HG03039 (cell line): Measurements from ENCODE around the gene CYP39A1.

ENCODE experiments used
- ATAC-seq: cut with Tn5 transposase; IDR thresholded peaks from one replicate; pipeline ENCODE4 v1.9.1; 2021; ENCODE audit warnings: mild to moderate bottlenecking, moderate library complexity; ENCODE audit not compliant: unreplicated experiment

Gene CYP39A1, protein sequence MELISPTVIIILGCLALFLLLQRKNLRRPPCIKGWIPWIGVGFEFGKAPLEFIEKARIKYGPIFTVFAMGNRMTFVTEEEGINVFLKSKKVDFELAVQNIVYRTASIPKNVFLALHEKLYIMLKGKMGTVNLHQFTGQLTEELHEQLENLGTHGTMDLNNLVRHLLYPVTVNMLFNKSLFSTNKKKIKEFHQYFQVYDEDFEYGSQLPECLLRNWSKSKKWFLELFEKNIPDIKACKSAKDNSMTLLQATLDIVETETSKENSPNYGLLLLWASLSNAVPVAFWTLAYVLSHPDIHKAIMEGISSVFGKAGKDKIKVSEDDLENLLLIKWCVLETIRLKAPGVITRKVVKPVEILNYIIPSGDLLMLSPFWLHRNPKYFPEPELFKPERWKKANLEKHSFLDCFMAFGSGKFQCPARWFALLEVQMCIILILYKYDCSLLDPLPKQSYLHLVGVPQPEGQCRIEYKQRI

DNA sequence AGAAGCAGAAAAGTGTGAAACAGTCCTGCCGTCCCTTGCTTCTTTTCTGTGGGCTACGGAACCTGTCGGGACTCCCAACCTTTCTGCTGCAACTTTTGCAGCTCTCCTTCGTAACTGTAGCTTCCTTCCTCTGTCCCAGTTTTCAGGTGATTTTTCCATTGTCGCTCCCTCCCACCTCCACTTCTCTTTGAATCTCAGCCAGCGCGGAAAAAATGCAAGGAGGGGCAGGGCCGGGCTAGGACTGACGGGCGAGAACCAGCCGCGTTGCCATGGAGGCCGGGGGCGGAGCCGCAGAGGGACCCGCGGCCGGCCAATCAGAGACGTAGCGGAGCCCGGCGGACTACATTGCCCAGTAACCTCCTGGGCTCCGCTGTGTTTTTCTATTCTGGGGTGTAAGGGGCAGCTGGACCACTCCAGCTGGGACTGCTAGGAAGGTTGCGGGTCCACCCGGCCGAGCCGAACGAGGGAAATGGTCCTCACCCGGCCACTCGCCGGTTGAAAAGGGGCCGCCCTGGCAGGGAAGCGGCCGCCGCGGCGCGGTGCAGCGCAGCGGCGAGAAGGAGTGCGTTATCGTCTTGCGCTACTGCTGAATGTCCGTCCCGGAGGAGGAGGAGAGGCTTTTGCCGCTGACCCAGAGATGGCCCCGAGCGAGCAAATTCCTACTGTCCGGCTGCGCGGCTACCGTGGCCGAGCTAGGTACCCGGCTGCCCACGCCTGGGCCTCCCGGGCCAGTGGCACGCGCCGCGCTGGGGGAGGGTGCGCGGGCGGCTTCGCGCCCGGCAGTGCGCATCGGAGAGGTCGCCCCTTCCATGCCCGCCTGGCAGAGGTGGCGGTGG, at the start of gene CYP39A1, which contains the start of gene SLC25A27:
Gene CYP39A1 (minus strand): TSS at position 216 of the 836 bp plus-strand sequence. CDS start 236 bp downstream, outside the sequence.
Gene SLC25A27 (plus strand): TSS at position 373 of the 836 bp plus-strand sequence. CDS start 218 bp downstream, at position 591.
- ATAC-seq = peak; percentile 100

DNA sequence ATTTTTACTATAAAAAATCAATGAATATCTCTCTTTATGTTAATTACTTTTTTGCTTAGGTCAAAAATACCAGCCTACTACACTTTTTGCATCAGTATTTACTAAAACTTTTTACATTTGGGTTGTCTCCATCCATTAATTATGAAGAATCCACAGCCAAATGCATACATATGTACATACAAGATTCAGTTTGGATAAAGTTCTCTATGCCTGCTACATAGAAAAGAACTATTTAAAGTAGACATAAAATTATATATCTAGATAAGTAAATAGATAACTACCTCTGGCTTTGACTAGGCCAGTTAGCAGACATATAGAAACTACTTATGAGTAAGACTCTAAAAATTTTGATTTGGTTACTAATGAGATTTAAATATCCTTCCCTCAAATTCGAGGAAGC, 47.4 kb upstream of the CYP39A1 start:
- no peak for ATAC-seq

- no peak for ATAC-seq
Observed at GRCh38 chr6:46690911-46691451, 38.4 kb upstream of the CYP39A1 start.

GRCh38 chr6:46690141-46690755, 37.6 kb upstream of the CYP39A1 start:
- no peak for ATAC-seq

DNA sequence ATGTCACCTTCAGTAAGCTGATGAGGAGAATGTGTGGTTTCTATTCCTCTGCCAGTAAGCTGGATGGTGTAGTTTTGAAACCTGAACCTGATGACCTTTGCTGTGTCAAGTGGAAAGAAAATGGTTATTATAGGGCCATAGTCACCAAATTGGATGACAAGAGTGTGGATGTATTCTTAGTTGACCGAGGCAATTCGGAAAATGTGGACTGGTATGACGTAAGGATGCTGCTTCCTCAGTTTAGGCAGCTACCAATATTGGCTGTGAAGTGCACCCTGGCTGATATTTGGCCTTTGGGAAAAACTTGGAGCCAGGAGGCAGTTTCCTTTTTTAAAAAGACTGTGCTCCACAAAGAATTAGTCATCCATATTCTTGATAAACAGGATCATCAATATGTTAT, 37.0 kb upstream of the CYP39A1 start:
- no peak for ATAC-seq

DNA sequence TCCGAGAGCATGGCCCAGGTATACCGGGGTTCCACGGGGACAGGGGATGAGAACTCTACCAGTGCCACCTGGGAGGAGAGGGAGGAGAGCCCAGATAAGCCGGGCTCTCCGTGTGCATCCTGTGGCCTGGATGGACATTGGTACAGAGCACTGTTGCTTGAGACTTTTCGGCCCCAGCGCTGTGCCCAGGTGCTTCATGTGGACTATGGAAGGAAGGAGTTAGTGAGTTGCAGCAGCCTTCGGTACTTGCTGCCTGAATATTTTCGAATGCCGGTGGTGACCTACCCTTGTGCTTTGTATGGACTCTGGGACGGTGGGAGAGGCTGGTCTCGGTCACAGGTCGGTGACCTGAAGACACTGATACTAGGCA, 36.3 kb upstream of the CYP39A1 start:
- no peak for ATAC-seq

DNA sequence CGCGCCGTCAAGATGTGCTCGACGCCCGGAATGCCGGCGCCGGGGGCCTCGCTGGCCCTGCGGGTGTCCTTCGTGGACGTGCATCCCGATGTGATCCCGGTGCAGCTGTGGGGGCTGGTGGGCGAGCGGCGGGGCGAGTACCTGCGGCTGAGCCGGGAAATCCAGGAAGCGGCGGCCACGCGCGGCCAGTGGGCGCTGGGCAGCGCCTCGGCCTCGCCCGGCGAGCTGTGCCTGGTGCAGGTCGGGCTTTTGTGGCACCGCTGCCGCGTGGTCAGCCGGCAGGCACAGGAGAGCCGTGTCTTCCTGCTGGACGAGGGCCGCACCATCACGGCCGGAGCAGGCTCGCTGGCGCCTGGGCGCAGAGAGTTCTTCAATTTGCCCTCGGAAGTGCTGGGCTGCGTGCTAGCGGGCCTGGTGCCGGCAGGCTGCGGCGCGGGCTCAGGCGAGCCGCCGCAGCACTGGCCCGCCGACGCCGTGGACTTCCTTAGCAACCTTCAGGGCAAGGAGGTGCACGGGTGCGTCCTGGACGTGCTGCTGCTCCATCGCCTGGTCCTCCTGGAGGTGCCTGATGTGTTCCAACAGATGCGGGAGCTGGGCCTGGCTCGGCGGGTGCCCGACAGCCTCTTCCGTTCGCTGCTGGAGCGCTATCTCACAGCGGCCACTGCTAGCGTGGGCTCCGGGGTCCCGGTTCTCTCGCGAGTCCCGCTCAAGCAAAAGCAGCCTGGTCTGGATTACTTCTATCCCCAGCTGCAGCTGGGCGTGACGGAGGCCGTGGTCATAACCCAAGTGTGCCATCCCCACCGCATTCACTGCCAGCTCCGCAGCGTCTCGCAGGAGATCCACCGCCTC, 35.7 kb upstream of the CYP39A1 start:
- ATAC-seq = no peak

GRCh38 chr6:46687619-46688097, 35.0 kb upstream of the CYP39A1 start, which contains the start of gene TDRD6:
Gene TDRD6, plus strand, starts transcription at chr6:46687885. Its CDS starts 244 bp downstream, at chr6:46688129.
- no peak for ATAC-seq

- no peak for ATAC-seq
Observed at GRCh38 chr6:46684771-46685170, 32.2 kb upstream of the CYP39A1 start.

DNA sequence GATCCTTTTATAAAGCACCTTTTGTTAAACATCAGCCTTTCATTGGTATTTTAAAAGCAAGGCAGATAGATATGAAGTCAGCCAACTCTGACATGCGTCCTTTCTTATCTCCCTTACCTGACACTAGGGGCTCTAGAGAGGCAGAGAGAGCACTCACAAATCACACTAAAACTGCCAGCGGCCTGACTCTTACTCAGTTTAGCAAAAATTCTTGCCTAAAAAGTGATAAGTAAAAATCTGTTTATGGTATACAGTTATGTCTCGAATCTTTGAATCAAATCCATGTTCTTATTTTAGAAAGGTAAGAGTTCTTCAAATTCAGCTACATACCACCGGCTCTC, 24.7 kb upstream of the CYP39A1 start:
- no peak for ATAC-seq

DNA sequence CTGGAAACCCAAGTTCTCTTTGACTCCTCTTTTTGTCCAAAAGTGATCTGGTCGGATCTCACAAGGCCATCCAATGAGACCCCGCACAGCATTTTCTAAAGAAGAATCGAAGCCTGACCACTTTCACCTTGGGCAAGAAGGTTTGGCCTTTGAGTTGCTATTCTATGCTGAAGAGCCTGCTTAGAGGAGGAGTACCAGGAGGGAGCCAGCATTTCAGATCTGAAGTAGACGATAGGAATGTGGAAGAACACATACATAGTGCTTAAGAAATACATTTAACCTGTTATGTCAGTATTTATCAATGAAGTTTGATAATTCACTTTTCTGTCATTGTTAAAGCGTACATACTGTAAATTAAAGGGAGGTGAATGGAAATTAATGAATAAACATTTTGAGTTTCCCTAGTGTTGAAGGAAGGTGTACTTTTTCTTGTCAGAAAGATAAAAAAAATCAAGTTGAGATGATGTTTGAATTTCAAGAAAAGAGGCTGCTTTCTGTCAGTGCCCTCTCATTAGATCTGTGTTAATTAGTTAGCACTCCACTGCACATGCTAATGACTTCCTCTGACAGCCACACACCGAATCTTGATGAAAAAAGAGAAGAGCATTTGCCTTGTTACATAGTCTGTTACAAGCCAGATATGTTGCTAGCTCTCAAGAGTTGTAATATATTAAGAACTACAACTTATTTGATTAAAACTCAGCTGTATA, 24.1 kb upstream of the CYP39A1 start:
- ATAC-seq = no peak

- no peak for ATAC-seq
Observed at GRCh38 chr6:46674410-46674809, 21.8 kb upstream of the CYP39A1 start.

DNA sequence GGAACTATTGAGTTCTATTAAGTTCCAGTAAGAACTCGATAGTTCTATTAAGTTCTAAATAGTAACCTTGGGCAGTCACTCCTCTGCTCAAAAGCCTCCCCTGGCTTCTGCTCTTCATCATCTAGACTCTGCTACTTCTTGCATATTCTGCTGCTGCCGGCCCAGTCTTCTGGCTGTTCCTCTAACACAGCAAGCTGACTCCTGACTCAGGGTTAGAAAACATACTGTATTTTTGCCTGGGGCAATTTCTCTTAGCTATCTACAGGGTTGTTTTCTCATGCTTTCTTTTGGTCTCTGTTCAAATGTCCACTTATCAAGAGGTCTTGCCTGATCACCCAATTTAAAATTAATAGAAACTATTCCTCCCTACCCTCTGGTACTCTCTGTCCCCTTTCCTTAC, 14.8 kb upstream of the CYP39A1 start:
- no peak for ATAC-seq

DNA sequence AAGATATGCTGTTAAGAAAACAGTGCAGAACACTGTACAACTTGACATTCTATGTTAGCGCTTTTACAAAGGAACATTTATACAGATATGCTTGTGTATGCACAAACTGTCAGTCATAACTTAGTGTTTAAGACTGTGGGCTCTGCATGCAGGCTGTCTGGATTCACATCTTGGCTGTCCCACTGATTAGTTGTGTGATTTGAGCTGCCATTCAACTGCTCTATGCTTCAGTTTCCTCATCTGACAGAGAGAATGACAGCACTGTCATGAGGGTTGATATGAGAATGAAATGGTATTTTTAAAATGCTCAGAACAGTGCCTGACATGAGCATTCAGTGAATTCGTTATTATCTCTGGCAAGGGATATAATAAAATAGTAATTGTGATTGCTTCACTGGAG, 8.9 kb upstream of the CYP39A1 start:
- no peak for ATAC-seq

DNA sequence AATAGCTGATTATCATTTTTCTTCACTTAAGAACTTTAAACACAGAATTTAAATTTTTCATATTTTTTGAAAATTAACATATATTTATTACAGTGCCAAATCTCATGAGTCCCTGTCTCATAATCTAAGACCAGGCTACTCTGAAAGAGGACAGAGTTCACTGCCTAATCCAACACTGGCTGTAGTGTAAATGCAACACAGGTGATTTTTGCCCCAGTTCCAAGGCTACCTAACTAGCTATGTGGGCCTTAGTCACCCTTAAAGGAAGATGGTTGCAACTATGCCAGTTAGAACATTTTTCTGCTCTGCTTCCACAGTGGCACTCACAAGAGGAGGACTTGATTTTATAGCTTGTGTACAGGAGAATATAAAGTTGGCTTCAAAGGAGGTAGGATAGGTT, 5.0 kb upstream of the CYP39A1 start:
- ATAC-seq = no peak

DNA sequence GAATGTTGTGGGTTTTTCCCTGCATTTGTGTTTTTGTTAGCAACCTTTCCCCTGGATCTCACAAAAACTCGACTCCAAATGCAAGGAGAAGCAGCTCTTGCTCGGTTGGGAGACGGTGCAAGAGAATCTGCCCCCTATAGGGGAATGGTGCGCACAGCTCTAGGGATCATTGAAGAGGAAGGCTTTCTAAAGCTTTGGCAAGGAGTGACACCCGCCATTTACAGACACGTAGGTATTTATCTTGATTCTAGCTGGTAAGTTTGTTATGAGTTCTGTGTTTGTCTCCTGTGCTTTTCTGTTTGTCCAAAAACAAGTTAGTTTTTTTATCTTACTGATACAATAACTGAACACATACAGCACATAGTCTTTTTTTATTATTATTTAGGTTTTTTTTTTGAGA, 3.2 kb upstream of the CYP39A1 start:
- ATAC-seq = no peak

- no peak for ATAC-seq
Observed at GRCh38 chr6:46653439-46654195, 999 bp upstream of the CYP39A1 start.

- no peak for ATAC-seq
Observed at GRCh38 chr6:46652232-46652602, 401 bp downstream of the CYP39A1 start.

GRCh38 chr6:46651816-46652215, 802 bp downstream of the CYP39A1 start:
- no peak for ATAC-seq
